ENCODE results near the gene SPC25.

DNA sequence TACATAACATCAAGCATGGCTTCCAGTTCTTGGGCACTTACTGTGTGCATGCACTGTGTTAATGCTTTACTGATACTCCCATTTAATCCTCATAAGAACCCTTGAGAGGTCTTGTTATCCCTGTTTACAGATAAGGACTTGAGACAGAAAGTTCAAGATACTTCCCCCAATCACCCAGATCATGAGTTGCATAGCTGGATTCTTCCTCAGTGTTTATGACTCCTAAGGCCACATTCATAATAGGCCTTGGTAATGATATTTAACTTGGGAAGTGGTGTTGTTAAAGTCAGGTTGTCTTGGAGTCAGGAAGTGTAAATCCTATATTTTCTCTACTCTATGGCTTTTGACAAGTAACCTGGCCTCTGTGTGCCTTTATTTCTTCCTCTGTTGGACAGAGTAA lies 65.1 kb downstream of the SPC25 start:
- TF ChIP-seq EP300 (IDR thresholded peaks at IDR 0.05) (no peak), POLR2A (IDR thresholded peaks at IDR 0.05) (no peak)
- TF ChIP-seq, protein P1, sequence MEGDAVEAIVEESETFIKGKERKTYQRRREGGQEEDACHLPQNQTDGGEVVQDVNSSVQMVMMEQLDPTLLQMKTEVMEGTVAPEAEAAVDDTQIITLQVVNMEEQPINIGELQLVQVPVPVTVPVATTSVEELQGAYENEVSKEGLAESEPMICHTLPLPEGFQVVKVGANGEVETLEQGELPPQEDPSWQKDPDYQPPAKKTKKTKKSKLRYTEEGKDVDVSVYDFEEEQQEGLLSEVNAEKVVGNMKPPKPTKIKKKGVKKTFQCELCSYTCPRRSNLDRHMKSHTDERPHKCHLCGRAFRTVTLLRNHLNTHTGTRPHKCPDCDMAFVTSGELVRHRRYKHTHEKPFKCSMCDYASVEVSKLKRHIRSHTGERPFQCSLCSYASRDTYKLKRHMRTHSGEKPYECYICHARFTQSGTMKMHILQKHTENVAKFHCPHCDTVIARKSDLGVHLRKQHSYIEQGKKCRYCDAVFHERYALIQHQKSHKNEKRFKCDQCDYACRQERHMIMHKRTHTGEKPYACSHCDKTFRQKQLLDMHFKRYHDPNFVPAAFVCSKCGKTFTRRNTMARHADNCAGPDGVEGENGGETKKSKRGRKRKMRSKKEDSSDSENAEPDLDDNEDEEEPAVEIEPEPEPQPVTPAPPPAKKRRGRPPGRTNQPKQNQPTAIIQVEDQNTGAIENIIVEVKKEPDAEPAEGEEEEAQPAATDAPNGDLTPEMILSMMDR (IDR thresholded peaks at IDR 0.05), result no peak

All from ovary (tissue), 3 donors.